ENCODE data around the gene ABCA7.
"Not testable (repeated sequence)": the region's sequence is repeated elsewhere in the genome, so short reads cannot be mapped to it uniquely, and the experiment has no call there.

The ABCA7 gene

DNA sequence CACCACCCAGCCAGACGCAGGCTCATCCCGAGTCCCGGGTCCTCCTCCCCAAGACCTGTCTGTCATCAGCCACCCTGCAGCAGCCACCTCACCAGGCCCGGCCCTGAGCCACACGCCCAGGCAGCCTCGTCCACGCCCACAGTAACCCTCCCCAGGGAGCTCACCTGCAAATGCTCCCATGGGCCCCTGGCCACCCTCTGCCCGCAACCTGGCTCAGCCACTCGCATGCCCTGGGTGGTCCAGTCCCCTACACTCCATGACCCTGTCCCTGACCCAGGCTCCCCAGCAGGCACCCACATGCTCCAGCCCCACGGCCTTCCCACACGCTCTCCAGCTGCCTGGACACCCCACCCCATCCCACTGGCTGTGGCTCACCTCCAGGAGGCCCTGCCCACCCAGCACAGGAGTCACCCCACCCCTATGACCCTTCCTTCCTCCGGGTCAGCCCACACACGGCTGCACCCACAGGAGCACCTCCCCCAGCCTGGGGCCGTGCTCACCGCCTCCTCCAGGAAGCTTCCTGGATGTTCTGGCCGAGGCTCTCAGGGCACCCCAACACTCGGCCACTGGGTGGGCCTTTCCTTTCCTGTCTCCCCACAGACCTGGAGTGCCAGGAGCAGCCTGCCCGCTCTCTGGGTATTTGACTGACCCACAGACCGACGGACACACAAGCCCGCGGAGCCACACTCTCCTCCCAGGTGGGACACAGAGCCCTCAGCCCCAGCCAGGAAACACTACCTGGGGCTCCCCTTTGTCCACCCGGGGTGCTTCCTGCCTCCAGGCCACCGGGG, 22.6 kb upstream of the ABCA7 start:
- no peak for DNase-seq

DNA sequence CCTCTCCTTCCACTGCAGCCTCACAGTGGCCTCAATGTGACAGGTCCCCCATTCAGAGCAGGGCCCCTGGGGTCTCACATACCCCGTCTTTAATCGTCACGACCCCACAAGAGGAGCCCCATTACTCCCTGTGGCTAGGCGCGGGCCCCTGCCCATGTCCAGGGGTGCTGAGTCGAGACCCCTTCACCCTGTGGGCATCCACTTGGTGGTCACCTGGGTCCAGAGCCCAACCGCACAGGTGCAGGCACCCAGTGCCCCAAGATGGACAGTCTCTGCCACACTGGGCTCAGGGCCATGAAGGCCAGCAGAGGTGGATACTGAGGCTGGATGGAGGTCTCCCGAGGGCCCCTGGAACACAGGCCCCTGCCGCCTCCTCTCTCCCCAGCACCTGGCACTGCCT, 22.0 kb upstream of the ABCA7 start:
- no peak for DNase-seq

DNA sequence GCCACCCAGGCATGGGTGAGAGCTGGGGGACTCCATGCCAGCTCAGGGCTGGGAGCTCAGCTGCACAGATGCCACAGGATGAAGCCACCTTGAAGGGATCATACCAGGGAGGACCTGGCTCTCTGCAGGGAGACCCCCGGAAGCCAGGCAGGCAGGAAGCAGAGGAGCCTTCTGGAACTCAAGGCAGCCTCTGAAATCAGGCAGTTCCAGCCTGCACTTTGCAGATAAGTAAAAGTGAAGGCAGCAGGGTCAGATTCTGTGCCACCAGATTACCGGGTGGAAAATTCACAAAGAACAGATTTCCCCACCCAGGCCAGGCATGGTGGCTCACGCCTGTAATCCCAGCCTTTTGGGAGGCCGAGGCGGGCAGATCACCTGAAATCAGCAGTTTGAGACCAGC, 21.5 kb upstream of the ABCA7 start:
- DNase-seq, result no peak

DNA sequence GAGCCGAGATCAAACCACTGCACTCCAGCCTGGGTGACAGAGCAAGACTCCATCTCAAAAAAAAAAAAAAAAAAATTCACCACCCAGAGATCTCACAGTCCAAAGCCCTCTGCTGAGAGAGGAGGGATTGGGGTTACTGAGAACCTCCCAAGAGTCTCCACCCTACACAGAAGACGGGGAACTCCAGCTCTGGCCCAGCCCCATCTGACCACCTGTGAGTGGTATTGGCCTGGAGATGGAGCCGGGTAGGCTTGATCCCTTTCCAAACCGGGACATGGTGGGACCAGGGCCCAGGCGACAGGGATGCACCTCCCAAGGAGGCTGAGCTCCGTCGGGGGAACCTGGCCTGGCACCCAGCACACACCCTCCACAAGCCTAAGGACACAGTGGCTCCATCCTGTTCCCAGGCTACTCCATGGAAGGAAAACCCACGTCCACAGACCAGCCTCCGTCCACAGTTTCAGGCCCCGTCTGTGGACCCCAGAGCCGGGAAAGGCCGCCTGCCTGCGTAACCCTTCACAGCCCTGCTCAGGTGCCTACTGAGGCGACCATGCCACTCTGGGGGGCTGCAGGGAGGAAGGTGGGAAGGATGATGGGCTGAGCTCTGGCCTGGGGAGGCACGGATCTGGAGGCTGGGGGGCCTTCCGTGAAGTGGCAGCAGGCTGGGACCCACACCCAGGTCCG, 20.8 kb upstream of the ABCA7 start:
- DNase-seq, result no peak

DNA sequence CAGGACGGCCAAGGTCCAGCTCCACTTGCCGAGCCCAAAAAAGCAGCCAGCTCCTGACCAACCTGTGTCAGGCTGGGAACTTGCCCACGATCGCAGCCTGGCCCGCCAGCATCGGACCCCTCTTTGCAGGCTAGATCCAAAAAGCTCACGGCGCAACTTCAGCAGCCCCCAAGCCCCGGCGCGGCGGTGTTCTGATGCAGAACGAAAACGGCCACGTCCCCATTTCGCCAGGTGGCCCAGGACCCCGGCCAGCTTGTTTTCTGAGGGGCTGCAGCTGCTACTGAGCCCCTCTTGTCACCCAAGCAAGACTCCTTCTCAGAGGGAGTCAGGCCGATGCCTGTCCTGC, 20.3 kb upstream of the ABCA7 start:
- no peak for DNase-seq

DNA sequence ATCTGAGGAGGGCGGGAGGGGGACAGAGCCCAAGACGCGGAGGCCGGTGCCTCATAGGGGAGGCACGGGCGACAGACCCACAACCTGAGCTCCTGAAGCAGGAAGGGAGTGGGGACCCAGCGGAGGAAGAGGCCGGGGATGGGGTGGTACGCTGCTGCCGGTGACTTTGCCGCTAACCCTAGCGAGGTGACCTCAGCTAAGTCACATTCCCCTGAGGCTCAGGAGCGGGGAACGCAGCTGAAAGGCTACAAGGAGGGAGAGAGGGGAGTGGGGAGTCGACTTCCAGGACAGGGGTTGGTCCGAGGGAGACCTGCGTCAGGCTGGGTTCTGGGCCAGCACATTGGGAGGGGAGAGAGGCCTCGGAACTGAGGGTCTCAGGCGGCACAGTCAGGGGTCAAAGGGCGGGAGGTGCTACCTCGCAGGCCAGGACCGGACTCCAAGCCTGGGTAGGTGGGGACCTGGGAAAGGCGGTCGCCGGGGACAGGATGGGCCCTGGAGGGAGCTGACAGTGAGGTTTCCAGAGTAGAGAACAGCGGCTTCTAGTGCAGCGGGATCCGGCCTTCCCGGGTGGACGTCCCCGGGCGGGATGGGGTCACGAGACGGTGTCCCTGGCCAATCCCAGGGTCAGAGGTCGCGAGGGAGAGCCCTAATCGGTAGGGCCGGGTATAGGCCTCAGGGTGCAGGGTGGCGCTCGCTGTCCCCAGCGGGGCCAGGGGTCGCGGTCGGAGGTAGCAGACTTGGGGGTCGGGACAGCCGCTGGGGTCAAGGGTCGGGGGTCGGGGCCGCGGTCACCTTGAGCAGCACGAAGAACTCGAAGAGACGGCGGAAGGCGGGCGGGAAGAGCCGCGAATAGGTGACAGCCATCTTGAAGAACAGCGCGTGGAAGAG, 19.7 kb upstream of the ABCA7 start:
- DNase-seq, result peak; percentile 45

DNA sequence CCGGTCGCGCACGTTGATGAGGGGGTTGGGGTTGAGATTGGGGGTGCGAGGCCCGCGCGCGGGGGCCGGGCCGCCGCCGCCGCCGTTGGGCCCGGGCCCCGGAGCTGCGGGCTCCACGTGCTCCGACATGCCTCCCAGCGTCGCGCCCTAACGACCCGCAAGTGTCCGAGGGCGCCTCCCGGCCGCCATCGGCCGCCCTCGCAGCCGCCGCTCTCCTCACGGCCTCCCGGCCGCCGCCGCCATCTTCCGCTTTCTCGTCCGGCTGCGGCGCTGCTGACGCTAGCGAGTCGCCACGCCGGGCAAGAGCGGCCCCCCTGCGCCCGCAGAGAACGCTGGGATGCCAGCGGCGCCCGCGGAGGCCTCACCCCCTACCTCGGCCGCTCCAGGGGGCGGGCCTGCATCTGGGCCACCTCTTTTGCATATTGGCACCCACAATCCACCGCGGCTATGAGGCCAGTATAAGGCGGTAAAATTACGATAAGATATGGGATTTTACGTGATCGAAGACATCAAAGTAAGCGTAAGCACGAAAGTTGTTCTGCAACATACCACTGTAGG, 19.0 kb upstream of the ABCA7 start, which contains the start of gene TMEM259:
Gene TMEM259, minus strand, starts transcription at position 256 of the 558 bp plus-strand sequence. Its CDS starts 127 bp downstream, at position 129.
- peak; percentile 99 for DNase-seq

DNA sequence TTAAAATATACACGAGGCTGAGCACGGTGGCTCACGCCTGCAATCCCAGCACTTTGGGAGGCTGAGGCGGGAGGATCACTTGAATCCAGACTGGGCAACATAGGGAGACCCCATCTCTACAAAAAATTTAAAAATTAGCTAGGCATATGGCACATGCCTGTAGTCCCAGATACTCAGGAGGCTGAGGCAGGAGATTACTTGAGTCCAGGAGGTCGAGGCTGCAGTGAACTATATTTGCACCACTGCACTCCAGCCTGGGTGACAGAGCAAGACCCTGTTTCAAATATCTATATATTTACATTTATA, 16.1 kb upstream of the ABCA7 start:
- DNase-seq, result not testable (repeated sequence)

DNA sequence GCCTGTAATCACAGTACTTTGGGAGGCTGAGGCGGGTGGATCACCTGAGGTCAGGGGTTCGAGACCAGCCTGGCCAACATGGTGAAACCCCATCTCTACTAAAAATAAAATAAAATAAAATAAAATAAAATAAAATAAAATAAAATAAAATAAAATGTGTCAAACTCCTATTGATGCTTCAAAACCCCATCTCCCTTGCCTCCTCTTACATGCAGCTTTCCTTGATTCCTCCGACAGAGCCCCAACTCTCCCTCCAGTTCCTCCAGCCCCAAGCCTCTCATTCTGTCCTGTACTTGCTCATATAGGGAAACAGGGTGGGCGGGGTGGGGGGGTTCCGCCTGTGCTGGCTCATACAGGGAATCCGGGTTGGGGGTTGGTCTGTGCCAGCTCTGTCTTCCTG, 14.8 kb upstream of the ABCA7 start:
- DNase-seq, result not testable (repeated sequence)

DNA sequence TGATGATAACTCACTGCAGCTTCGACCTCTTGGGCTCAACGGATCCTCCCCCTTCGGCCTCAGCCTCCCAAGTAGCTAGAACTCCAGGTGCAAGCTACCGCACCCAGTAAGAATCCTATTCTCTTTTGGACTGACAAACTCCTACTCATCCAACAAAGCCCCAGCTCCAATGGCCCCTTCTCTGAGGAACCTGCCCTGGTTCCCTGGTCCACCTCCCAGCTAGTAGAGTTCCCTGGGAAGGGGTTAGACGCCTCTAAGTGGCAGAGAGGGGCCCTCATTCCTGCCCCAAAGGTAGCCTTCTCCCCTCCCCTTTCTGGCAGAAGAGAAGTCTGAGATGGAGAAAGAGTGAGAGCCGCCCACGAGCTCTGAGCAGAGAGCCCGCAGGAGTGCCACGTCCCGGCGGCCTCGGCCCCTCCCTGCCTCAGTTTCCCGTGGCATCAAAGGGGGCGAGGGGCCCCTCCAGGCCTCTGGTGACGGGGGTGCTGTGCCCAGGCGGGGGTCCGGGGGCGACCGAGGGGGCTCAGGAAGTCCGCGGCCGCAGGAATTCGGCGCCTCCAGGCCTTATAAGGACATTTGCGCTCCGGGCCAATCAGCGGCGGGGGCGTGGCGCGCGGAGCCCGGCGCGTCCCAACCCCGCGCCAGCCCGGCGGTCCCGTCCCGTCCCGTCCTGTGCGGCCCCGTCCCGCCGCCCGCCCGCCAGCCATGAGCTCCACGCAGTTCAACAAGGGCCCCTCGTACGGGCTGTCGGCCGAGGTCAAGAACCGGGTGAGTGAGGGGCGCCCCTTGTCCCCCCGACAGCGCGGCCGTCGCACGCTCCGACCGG, 13.7 kb upstream of the ABCA7 start, which contains the start of gene CNN2:
Gene CNN2, plus strand, starts transcription at position 649 of the 823 bp plus-strand sequence. Its CDS starts 54 bp downstream, at position 703.
- DNase-seq, result peak; percentile 88

DNA sequence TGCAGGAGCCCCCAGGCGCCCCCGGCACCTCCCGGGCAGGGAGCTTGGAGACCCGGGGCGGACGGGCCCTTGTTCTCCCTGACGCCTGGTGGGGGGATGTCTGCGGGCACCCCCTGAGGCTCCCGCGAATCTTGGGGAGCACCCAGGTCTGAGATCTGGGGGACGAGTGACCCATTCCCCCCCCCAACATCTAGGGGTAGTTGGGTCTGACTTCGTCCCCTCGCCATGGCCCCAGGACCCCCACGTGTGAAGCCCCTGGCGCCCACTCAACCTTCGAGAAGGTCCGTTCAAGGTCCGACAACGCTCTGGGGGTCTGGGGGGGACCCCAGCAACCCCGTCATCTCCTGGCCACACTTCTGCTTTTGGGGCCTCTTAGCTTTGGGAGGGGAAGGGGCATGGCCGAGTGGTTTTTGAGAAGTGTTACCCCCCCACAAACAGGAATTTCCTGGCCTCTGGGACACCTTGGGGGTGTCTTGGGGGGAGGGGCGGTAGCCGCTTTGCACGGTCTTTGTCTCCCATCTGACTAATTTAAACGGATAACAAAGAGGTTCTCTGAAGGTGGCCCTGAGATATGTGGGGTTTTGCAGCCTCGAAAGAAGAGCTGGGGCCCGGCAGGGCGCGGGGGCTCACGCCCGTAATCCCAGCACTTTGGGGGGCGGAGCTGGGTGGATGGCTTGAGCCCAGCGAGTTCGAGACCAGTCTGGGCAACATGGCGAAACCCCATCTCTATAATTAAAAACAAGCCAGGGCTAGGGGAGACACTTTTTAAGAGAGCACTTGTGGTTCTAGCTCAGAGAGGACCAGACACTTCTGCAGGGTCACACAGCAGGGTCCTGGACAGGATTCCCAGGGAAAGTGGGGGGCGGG, 12.9 kb upstream of the ABCA7 start:
- peak; percentile 27 for DNase-seq

DNA sequence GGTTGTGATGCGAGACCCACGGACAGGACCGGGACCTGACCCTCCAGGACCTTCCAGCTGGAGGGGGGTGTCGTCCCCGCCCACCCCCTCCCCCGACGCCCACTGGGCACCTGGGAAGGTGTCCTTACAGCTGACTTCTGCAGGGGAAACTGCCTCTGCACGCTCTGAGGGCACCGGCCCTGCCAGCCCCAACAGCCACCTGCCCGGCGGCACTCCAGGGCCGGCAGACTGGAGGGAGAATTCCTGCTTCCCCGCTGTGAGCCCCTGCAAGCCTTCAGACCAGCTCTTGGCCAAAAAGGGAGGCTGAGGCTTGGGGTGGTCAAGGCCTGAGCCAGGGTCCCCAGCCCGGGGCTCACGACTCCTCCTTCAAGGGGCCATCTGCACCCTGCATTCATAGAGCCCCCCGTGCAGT, 12.3 kb upstream of the ABCA7 start:
- DNase-seq, result no peak

DNA sequence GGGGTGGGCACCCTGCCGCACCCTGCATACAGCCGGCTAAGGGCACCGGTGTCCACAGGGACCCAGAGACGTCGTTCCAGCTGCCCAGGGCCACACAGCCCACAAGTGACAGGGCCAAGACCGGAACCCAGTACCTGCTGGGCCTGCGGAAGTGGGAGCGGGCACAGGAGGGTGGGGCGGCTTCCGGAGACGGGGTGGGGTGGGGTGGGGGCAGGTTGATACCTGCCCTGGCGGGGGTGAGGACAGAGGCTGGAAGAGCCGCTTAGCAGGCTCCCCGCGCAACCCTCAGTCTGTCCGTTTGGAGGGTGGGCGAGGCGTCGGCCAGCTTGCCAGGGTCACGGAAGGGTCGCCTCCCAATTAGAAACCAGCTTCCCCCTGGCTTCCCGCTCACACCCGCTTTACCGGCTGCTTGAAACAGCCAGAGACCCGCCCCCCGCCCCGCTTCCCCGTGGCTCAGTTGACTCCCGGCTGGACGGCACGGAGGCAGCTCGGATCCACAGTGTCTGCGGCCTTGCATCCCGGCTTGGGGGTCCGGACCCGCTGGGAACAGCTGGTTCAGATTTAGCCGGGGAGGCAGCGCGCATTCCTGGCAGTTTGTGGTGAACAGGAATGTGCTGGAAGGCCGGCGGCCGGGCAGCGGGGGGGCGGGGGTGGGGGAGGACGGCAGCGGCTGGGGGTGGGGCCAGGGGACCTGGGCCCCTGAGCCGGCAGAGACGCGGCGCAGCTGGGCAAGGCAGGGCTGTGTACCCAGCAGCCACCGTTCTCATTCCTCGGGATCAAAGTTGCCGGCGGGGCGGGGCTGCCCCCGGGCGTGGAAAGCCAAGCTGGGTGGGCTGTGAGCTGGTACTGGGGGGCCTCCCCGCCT, 11.6 kb upstream of the ABCA7 start:
- peak; percentile 50 for DNase-seq

DNA sequence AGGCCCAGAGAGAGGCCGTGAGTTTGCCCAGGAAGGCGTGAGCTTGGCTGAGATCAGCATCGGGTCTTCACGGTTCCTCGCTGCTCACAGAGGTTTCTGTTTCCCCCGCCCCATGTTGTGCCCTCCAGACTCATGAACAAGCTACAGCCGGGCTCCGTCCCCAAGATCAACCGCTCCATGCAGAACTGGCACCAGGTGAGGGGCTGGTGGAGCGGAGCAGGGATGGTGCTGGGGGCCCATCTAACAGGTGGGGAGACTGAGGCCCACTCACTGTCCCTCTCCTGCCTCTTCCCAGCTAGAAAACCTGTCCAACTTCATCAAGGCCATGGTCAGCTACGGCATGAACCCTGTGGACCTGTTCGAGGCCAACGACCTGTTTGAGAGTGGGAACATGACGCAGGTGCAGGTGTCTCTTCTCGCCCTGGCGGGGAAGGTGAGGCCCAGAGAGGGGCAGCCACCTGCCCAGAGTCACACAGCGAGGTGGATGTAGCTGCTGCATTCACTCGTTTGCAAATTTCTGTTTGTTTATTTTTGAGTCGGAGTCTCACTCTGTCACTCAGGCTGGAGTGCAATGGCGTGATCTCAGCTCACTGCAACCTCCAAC, 7.5 kb upstream of the ABCA7 start:
- DNase-seq, result no peak

DNA sequence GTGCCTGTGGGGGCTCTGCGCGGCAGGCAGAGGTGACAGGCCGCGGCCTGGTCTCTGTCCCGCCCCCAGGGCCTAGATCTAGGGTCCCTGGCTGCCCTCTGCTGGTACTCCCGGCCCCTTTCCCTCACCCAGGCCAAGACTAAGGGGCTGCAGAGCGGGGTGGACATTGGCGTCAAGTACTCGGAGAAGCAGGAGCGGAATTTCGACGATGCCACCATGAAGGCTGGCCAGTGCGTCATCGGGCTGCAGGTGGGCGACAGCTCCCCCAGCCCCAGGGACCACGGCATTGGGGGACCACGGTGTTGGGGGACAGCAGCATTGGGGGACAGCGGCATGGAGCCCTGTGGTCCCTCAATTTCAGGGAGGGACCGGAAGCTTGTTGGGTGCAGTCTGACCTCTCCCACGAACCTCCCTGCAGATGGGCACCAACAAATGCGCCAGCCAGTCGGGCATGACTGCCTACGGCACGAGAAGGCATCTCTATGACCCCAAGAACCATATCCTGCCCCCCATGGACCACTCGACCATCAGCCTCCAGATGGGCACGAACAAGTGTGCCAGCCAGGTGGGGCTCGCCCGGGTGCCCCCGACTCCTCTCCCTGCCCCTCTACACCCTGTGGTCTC, 3.8 kb upstream of the ABCA7 start:
- DNase-seq, result no peak

DNA sequence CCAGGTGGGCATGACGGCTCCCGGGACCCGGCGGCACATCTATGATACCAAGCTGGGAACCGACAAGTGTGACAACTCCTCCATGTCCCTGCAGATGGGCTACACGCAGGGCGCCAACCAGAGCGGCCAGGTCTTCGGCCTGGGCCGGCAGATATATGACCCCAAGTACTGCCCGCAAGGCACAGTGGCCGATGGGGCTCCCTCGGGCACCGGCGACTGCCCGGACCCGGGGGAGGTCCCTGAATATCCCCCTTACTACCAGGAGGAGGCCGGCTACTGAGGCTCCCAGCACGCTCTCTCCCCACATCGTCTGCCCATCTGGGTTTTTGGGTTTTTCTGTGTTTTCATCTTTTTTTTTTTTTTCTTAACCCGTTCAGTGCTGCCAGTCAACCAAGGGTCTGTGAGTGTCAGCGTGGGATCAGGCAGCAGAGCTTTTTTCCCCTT, 2.3 kb upstream of the ABCA7 start:
- DNase-seq, result no peak

DNA sequence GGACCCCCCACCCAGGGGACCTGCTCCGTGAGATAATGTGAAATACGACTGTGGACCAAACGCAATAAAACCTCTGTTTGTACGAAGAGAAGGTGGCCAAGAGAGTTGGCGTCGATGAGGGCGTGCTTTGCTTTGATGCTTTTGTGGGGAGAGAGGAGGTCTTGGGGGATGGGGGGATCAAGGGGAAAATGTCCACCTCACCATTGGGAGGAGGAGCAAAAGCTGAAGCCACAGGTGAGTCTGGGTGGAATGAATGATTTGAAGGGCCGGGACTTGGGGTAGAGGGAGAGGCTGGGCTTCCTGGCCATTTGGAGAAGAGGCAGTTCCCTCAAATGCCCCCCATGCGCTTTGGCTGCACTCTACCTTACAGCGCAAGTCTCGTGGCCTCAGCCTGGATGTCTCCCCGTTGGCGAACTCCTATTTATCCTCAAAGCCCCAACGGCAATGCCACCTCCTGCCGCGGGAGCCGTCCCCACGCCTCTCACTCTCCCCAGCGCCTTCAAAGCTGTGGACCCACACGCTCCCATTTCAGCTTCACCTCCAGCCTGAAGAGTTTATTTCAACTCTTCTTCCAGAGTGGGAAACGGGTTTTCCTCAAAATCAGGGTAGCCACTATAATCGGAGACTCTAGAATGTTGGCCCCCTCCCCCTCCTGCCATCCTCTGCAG, 795 bp upstream of the ABCA7 start:
- no peak for DNase-seq

DNA sequence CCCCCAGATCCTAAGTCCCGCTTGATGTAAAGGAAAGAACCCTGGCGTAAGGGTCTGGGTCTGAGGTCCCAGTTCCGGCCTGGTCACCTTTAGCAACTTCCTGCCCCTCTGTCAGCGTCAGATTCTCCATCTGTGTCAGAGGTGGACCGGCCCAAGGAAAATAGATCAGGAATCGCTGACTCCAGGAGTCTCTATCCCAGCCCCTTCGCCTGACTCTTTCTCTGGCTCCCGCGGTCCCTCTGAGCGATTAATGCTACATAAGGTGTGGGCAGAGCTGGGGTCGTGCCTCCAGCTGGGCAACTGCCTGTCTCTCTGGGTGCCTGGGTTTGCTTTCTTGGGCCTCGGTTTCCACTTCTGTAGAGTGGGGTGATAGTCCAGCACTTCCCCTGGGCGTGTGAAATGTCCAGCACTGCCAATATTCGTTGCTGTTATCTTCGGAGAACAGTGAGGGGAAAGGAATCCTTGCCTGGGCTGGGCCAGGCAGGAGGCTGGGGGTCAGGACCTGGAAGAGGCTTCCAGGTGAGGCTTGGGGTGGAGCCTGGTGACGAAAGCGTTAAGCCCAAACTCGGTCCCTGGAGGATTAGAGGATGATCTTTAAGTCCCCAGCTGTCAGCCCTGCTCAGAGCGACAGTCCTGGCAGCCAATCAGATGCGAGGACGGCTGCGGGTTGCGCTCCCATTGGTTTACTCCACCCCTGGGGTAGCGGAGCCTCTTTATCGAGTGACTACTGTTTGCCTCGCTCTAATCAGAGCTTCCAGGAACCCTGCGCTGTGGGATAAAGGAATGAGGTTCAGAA, 767 bp downstream of the ABCA7 start:
- peak; percentile 91 for DNase-seq

Measured in suppressor macrophage treated with lipopolysaccharide for 4 hours (primary cell).